Measurements from ENCODE around the gene ARFGEF2.
A peak's percentile ranks its signal among the peaks of the same experiment; 100 is the strongest.

The ARFGEF2 gene

DNA sequence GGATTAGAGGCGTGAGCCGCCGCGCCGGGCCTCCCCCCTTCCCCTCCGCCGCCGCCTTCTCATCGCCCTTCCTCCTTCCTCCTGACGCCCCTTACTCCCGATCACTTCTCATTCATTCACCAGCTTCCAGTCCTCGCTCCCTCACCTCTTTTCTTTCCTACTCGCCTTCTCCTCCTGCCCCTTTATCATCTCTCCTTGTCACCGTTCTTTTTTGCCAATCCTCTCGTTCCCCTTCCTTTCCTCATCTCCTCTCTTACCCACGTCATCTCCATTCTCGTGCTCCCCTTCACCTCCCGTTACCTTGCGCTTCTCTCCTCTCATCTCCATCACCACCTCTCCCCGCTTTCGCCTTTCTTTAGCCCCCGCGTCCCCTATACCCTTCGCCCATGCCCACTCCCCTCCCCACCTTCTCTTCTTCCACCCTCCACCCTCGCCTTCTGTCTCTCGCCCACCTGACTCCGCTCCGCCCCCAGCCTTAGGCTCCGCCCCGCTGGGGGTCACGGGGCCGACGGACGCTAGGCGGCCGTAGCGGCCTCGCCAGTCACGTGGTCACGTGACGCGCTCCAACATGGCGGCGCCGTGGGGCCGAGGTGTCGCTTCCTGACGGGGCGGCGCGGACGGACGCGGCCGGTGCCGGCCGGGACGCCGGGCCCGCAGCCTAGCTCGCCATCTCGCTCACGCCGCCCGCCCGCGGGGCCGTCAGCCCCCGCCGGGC is at the start of gene ARFGEF2:
ARFGEF2 (plus strand) TSS at position 544 of the 715 bp plus-strand sequence. CDS start 179 bp downstream, outside the sequence.
- TF ChIP-seq TCF12 (IDR thresholded peaks at IDR 0.05; ENCODE audit: low read depth) (peak; percentile 31; the same call in 1 of the 2 replicates), NFIC (IDR thresholded peaks at IDR 0.05) (no peak), EGR1 (IDR thresholded peaks at IDR 0.05) (peak; percentile 58; the same call in 1 of the 2 replicates), CEBPB (IDR thresholded peaks at IDR 0.05) (no peak), FOXM1 (IDR thresholded peaks at IDR 0.05; ENCODE audit: borderline replicate concordance, low read depth) (no peak), EP300 (IDR thresholded peaks at IDR 0.05; ENCODE audit: borderline replicate concordance) (no peak), ZBTB7A (IDR thresholded peaks at IDR 0.05; ENCODE audit: low read depth) (no peak; the same call in 1 of the 2 replicates), TEAD4 (IDR thresholded peaks at IDR 0.05) (no peak), TAF1 (IDR thresholded peaks at IDR 0.05; ENCODE audit: low read depth) (peak; percentile 91), YY1 (IDR thresholded peaks at IDR 0.05; ENCODE audit: low read depth) (peak; percentile 95), REST (IDR thresholded peaks at IDR 0.05; ENCODE audit: low read depth) (no peak; the same call in 1 of the 2 replicates), CREB1 (IDR thresholded peaks at IDR 0.05; ENCODE audit: low read depth) (no peak), MAX (IDR thresholded peaks at IDR 0.05) (peak; percentile 73; the same call in 1 of the 2 replicates), RAD21 (IDR thresholded peaks at IDR 0.05; ENCODE audit: low read depth) (no peak)
- TF ChIP-seq, protein P1, sequence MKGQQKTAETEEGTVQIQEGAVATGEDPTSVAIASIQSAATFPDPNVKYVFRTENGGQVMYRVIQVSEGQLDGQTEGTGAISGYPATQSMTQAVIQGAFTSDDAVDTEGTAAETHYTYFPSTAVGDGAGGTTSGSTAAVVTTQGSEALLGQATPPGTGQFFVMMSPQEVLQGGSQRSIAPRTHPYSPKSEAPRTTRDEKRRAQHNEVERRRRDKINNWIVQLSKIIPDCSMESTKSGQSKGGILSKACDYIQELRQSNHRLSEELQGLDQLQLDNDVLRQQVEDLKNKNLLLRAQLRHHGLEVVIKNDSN (IDR thresholded peaks at IDR 0.05), result peak; percentile 98

DNA sequence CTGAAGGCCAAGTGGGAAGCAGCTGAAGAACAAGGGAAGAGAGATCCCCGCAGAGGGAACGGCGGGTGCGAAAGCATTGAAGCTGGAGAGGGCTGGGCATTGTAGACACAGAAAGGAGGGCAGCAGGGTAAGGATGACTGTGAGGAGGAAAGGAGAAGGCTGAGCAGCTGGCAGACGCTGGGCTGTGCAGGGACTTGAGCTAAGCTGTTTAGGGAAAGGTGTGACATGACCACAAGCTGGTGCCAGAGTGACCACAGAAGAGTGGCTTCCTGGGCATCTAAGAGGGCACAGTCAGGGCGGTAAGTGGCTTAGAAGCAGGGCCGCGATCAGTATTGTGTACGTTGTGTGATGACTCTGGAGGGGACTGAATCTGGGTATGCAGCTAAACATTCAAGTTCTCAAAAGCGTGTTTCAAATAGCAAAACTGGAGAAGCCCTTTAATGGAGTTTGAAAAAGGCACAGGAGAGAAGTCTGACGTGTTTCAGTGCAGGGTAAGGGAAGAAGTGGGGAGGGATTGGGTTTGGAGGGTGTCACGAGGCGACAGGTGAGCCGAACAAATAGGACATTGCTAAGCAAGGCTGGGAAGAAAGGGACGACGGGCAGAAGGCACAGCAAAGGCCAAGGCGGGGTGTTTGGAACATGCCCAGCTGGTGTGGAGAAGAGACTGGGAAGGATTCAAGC is 46.1 kb upstream of the ARFGEF2 start:
- no peak for TF ChIP-seq RAD21 (IDR thresholded peaks at IDR 0.05; ENCODE audit: low read depth)
- TF ChIP-seq EP300 (IDR thresholded peaks at IDR 0.05; ENCODE audit: borderline replicate concordance), result no peak
- no peak for TF ChIP-seq NFIC (IDR thresholded peaks at IDR 0.05)
- TF ChIP-seq CEBPB (IDR thresholded peaks at IDR 0.05), result no peak
- no peak for TF ChIP-seq ZBTB7A (IDR thresholded peaks at IDR 0.05; ENCODE audit: low read depth)
- TF ChIP-seq, protein P1 (IDR thresholded peaks at IDR 0.05), result no peak
- TF ChIP-seq TEAD4 (IDR thresholded peaks at IDR 0.05), result no peak
- no peak for TF ChIP-seq EGR1 (IDR thresholded peaks at IDR 0.05)

DNA sequence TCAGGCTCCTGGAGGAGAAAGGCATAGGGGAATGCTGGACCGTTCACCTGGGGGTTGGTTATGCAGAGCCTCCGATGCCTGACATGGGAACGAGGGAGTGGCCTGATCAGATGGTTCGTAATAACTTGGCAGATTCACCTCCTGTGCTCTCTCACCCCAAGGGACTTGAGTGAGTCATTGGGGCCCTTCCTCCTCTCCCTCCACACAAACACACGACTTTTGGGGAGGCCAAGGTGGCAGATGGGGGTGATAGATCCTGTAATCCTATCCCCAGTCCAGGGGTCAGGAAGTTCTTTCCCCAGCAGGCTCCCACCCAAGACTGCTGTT is 45.6 kb upstream of the ARFGEF2 start:
- no peak for TF ChIP-seq FOXM1 (IDR thresholded peaks at IDR 0.05; ENCODE audit: borderline replicate concordance, low read depth)
- no peak for TF ChIP-seq CREB1 (IDR thresholded peaks at IDR 0.05; ENCODE audit: low read depth)

GRCh38 chr20:48877304-48877703 is 44.2 kb upstream of the ARFGEF2 start:
- TF ChIP-seq NFIC (IDR thresholded peaks at IDR 0.05), result no peak
- no peak for TF ChIP-seq TEAD4 (IDR thresholded peaks at IDR 0.05)
- no peak for TF ChIP-seq FOXM1 (IDR thresholded peaks at IDR 0.05; ENCODE audit: borderline replicate concordance, low read depth)
- TF ChIP-seq TAF1 (IDR thresholded peaks at IDR 0.05; ENCODE audit: low read depth), result no peak
- no peak for TF ChIP-seq TCF12 (IDR thresholded peaks at IDR 0.05; ENCODE audit: low read depth)
- no peak for TF ChIP-seq YY1 (IDR thresholded peaks at IDR 0.05; ENCODE audit: low read depth)
- no peak for TF ChIP-seq CREB1 (IDR thresholded peaks at IDR 0.05; ENCODE audit: low read depth)
- no peak for TF ChIP-seq REST (IDR thresholded peaks at IDR 0.05; ENCODE audit: low read depth)
- TF ChIP-seq EGR1 (IDR thresholded peaks at IDR 0.05), result no peak
- TF ChIP-seq ZBTB7A (IDR thresholded peaks at IDR 0.05; ENCODE audit: low read depth), result no peak
- no peak for TF ChIP-seq CEBPB (IDR thresholded peaks at IDR 0.05)
- no peak for TF ChIP-seq MAX (IDR thresholded peaks at IDR 0.05)
- TF ChIP-seq, protein P1 (IDR thresholded peaks at IDR 0.05), result no peak
- TF ChIP-seq RAD21 (IDR thresholded peaks at IDR 0.05; ENCODE audit: low read depth), result no peak
- no peak for TF ChIP-seq EP300 (IDR thresholded peaks at IDR 0.05; ENCODE audit: borderline replicate concordance)
